ENCODE data around the gene PRR29.
A peak's percentile ranks its signal among the peaks of the same experiment; 100 is the strongest.

PRR29 gene

GRCh38 chr17:64025732-64026294 lies 27.7 kb downstream of the PRR29 start:
- Histone ChIP-seq H3K9me3 (ENCODE audit: control insufficient read depth, low read length) (no peaks in the 10 kb centered on the region), H3K27me3 (ENCODE audit: control insufficient read depth, insufficient read depth, low read length) (no peaks in the 10 kb centered on the region), H3K4me1 (ENCODE audit: control insufficient read depth, insufficient read depth, low read length) (peaks cover 37% of the 10 kb centered on the region), H3K9ac (ENCODE audit: low read length) (peak overlapping the region; percentile 67), H3K4me3 (ENCODE audit: low read length) (peak overlapping the region; percentile 47), H3K36me3 (ENCODE audit: control insufficient read depth, insufficient read depth, low read length) (no peaks in the 10 kb centered on the region)

- H3K36me3 ChIP-seq (ENCODE audit: control insufficient read depth, insufficient read depth, low read length): no peaks in the 10 kb centered on the region
These were observed 30.8 kb downstream of the PRR29 start for GRCh38 chr17:64028874-64029464.

GRCh38 chr17:64032081-64032480 lies 33.9 kb downstream of the PRR29 start:
- Histone ChIP-seq H3K9me3 (ENCODE audit: control insufficient read depth, low read length) (no peaks in the 10 kb centered on the region), H3K9ac (ENCODE audit: low read length) (no peak overlapping the region), H3K4me1 (ENCODE audit: control insufficient read depth, insufficient read depth, low read length) (no peaks in the 10 kb centered on the region), H3K36me3 (ENCODE audit: control insufficient read depth, insufficient read depth, low read length) (no peaks in the 10 kb centered on the region), H3K4me3 (ENCODE audit: low read length) (no peak overlapping the region), H3K27me3 (ENCODE audit: control insufficient read depth, insufficient read depth, low read length) (no peaks in the 10 kb centered on the region)

More at GRCh38 chr17:64028874-64029464, 30.8 kb downstream of the PRR29 start:
- Histone ChIP-seq H3K4me3 (ENCODE audit: low read length) (no peak overlapping the region), H3K27me3 (ENCODE audit: control insufficient read depth, insufficient read depth, low read length) (no peaks in the 10 kb centered on the region), H3K4me1 (ENCODE audit: control insufficient read depth, insufficient read depth, low read length) (peaks cover 17% of the 10 kb centered on the region), H3K9me3 (ENCODE audit: control insufficient read depth, low read length) (no peaks in the 10 kb centered on the region), H3K9ac (ENCODE audit: low read length) (no peak overlapping the region)

- Histone ChIP-seq H3K4me1 (ENCODE audit: control insufficient read depth, insufficient read depth, low read length) (peaks cover 11% of the 10 kb centered on the region), H3K36me3 (ENCODE audit: control insufficient read depth, insufficient read depth, low read length) (no peaks in the 10 kb centered on the region), H3K27me3 (ENCODE audit: control insufficient read depth, insufficient read depth, low read length) (no peaks in the 10 kb centered on the region), H3K9me3 (ENCODE audit: control insufficient read depth, low read length) (no peaks in the 10 kb centered on the region), H3K9ac (ENCODE audit: low read length) (no peak overlapping the region), H3K4me3 (ENCODE audit: low read length) (no peak overlapping the region)
These were observed 38.2 kb downstream of the PRR29 start for GRCh38 chr17:64036198-64036922.

GRCh38 chr17:64037180-64037579 lies 39.0 kb downstream of the PRR29 start:
- H3K9me3 ChIP-seq (ENCODE audit: control insufficient read depth, low read length): no peaks in the 10 kb centered on the region
- no peak overlapping the region for H3K9ac ChIP-seq (ENCODE audit: low read length)
- H3K4me3 ChIP-seq (ENCODE audit: low read length): no peak overlapping the region
- no peaks in the 10 kb centered on the region for H3K36me3 ChIP-seq (ENCODE audit: control insufficient read depth, insufficient read depth, low read length)
- H3K27me3 ChIP-seq (ENCODE audit: control insufficient read depth, insufficient read depth, low read length): no peaks in the 10 kb centered on the region
- peaks cover 11% of the 10 kb centered on the region for H3K4me1 ChIP-seq (ENCODE audit: control insufficient read depth, insufficient read depth, low read length)

GRCh38 chr17:64037802-64038201 lies 39.7 kb downstream of the PRR29 start:
- H3K9ac ChIP-seq (ENCODE audit: low read length): no peak overlapping the region
- no peaks in the 10 kb centered on the region for H3K9me3 ChIP-seq (ENCODE audit: control insufficient read depth, low read length)
- peaks cover 11% of the 10 kb centered on the region for H3K4me1 ChIP-seq (ENCODE audit: control insufficient read depth, insufficient read depth, low read length)

GRCh38 chr17:64038331-64039105 lies 40.4 kb downstream of the PRR29 start:
- H3K36me3 ChIP-seq (ENCODE audit: control insufficient read depth, insufficient read depth, low read length): no peaks in the 10 kb centered on the region
- H3K27me3 ChIP-seq (ENCODE audit: control insufficient read depth, insufficient read depth, low read length): no peaks in the 10 kb centered on the region

More at GRCh38 chr17:64037802-64038201, 39.7 kb downstream of the PRR29 start:
- H3K27me3 ChIP-seq (ENCODE audit: control insufficient read depth, insufficient read depth, low read length): no peaks in the 10 kb centered on the region
- no peaks in the 10 kb centered on the region for H3K36me3 ChIP-seq (ENCODE audit: control insufficient read depth, insufficient read depth, low read length)
- no peak overlapping the region for H3K4me3 ChIP-seq (ENCODE audit: low read length)

GRCh38 chr17:64039106-64039400 lies 40.9 kb downstream of the PRR29 start:
- Histone ChIP-seq H3K9me3 (ENCODE audit: control insufficient read depth, low read length) (no peaks in the 10 kb centered on the region), H3K4me1 (ENCODE audit: control insufficient read depth, insufficient read depth, low read length) (peaks cover 11% of the 10 kb centered on the region), H3K27me3 (ENCODE audit: control insufficient read depth, insufficient read depth, low read length) (no peaks in the 10 kb centered on the region), H3K36me3 (ENCODE audit: control insufficient read depth, insufficient read depth, low read length) (no peaks in the 10 kb centered on the region), H3K4me3 (ENCODE audit: low read length) (no peak overlapping the region), H3K9ac (ENCODE audit: low read length) (no peak overlapping the region)

More at GRCh38 chr17:64038331-64039105, 40.4 kb downstream of the PRR29 start:
- Histone ChIP-seq H3K9me3 (ENCODE audit: control insufficient read depth, low read length) (no peaks in the 10 kb centered on the region), H3K4me1 (ENCODE audit: control insufficient read depth, insufficient read depth, low read length) (peaks cover 11% of the 10 kb centered on the region), H3K9ac (ENCODE audit: low read length) (no peak overlapping the region), H3K4me3 (ENCODE audit: low read length) (no peak overlapping the region)

GRCh38 chr17:64040206-64040605 lies 42.1 kb downstream of the PRR29 start:
- H3K9ac ChIP-seq (ENCODE audit: low read length): no peak overlapping the region
- no peaks in the 10 kb centered on the region for H3K27me3 ChIP-seq (ENCODE audit: control insufficient read depth, insufficient read depth, low read length)
- no peaks in the 10 kb centered on the region for H3K9me3 ChIP-seq (ENCODE audit: control insufficient read depth, low read length)
- H3K4me3 ChIP-seq (ENCODE audit: low read length): no peak overlapping the region
- H3K4me1 ChIP-seq (ENCODE audit: control insufficient read depth, insufficient read depth, low read length): peaks cover 11% of the 10 kb centered on the region
- peaks cover 4% of the 10 kb centered on the region for H3K36me3 ChIP-seq (ENCODE audit: control insufficient read depth, insufficient read depth, low read length)

GRCh38 chr17:64041912-64042311 lies 43.8 kb downstream of the PRR29 start:
- no peaks in the 10 kb centered on the region for H3K9me3 ChIP-seq (ENCODE audit: control insufficient read depth, low read length)
- H3K9ac ChIP-seq (ENCODE audit: low read length): no peak overlapping the region
- H3K4me3 ChIP-seq (ENCODE audit: low read length): no peak overlapping the region
- H3K4me1 ChIP-seq (ENCODE audit: control insufficient read depth, insufficient read depth, low read length): peaks cover 11% of the 10 kb centered on the region
- H3K36me3 ChIP-seq (ENCODE audit: control insufficient read depth, insufficient read depth, low read length): peaks cover 19% of the 10 kb centered on the region
- H3K27me3 ChIP-seq (ENCODE audit: control insufficient read depth, insufficient read depth, low read length): no peaks in the 10 kb centered on the region

- Histone ChIP-seq H3K27me3 (ENCODE audit: control insufficient read depth, insufficient read depth, low read length) (no peaks in the 10 kb centered on the region), H3K9ac (ENCODE audit: low read length) (no peak overlapping the region), H3K4me3 (ENCODE audit: low read length) (no peak overlapping the region), H3K36me3 (ENCODE audit: control insufficient read depth, insufficient read depth, low read length) (peaks cover 19% of the 10 kb centered on the region), H3K9me3 (ENCODE audit: control insufficient read depth, low read length) (no peaks in the 10 kb centered on the region), H3K4me1 (ENCODE audit: control insufficient read depth, insufficient read depth, low read length) (peaks cover 11% of the 10 kb centered on the region)
These were observed 44.7 kb downstream of the PRR29 start for GRCh38 chr17:64042700-64043485.
